ENCODE data around the gene CLTA. TPM values are rescaled to one million over a fixed set of nuclear protein-coding genes. Genes with fewer than 3 reads are reported as not detected.

The CLTA gene
- total and polyA plus RNA-seq, 2 donors (not counting 1 experiment from before 2014, with no cell fraction given): 32.3 to 71.0 TPM

DNA sequence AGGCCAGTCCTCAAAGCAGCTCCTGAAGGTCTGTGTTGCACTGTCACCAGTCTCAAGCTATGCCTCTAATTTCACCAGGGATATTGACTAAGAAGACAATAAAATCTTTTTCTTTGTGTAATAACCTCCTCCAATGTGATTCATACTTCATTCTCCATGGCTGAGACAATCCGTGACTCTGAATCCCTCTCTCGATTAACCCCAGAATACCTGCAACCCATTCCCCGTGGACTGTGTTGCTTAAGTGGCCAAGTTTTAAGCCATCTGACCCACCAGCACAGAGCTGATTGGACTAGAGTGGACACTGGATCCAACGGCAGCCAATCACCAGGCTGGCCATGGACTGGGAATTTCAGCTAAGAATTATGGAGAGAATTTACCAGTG lies 26.9 kb upstream of the CLTA start:
- peaks cover 3% of the 10 kb centered on the region for H3K4me1 Mint-ChIP-seq
- 100% methylated on average over 4 of the region's 4 CpGs for WGBS (ENCODE audit: insufficient coverage)
- intact Hi-C loops (cut with micrococcal nuclease): loop anchor here (10.0 kb wide), 1 partner anchor 129 kb away; the partner anchor contains the start of gene RECK

DNA sequence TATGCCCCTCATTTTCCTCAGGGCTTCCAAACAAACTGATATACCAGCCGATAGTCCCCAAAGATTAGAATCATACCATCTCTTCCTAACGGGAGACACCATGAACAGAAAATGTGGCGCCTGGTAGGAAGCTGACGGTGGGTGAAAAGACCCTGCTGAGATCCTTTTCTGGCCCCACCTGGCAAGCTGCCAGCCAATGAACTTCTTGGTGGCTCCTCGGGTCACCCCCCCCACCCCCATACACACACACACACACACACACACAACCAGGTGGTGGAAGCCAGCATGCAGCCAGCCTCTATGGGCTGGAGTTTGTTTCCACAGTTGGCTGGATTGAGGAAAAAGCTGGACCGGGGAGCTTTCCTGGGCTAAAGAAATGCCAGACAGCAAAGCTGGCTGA lies 26.3 kb upstream of the CLTA start:
- CTCF ChIA-PET: interaction anchor here (0.5 to 8.2 kb wide), 14 partner anchors 10 to 141 kb away, joined by 3 to 435 read pairs (median 8); partner anchors contain the start of genes CLTA and GLIPR2
- H3K4me3 ChIP-seq (ENCODE audit: control extremely low read depth in 1 of 5, extremely low read depth in 1 of 5, insufficient read depth in 1 of 5, low read depth in 2 of 5, low read length in 4 of 5): no peak overlapping the region
- no peak for ATAC-seq (ENCODE audit: low read depth)
- peaks cover 0 to 10% of the 10 kb centered on the region in 2 donors for H3K4me1 ChIP-seq (ENCODE audit: control insufficient read depth in 2 of 2, insufficient read depth in 2 of 2, low read length in 2 of 2)
- DNase-seq: no peak
- Mint-ChIP-seq H3K27me3 (no peaks in the 10 kb centered on the region), H3K27ac (no peak overlapping the region), H3K4me1 (peaks cover 3% of the 10 kb centered on the region), H3K9me3 (ENCODE audit: insufficient read depth) (no peaks in the 10 kb centered on the region), H3K4me3 (no peak overlapping the region)
- intact Hi-C loops (cut with micrococcal nuclease): loop anchor here (10.0 kb wide), 1 partner anchor 130 kb away; the partner anchor contains the start of gene RECK
- H3K9ac ChIP-seq (ENCODE audit: low read length): no peak overlapping the region
- no peaks in the 10 kb centered on the region for H3K36me3 ChIP-seq (replicated peaks in 1 of 2; ENCODE audit: control extremely low read depth in 1 of 2, control insufficient read depth in 1 of 2, extremely low read depth in 1 of 2, insufficient read depth in 2 of 2, low read length in 1 of 2)
- no peak overlapping the region for H3K27ac ChIP-seq (ENCODE audit: low read length in 2 of 2)
- H3K9me3 ChIP-seq (ENCODE audit: control extremely low read depth in 1 of 3, control insufficient read depth in 2 of 3, insufficient read depth in 1 of 3, low read length in 2 of 3): no peaks in the 10 kb centered on the region
- TF ChIP-seq, protein P1, sequence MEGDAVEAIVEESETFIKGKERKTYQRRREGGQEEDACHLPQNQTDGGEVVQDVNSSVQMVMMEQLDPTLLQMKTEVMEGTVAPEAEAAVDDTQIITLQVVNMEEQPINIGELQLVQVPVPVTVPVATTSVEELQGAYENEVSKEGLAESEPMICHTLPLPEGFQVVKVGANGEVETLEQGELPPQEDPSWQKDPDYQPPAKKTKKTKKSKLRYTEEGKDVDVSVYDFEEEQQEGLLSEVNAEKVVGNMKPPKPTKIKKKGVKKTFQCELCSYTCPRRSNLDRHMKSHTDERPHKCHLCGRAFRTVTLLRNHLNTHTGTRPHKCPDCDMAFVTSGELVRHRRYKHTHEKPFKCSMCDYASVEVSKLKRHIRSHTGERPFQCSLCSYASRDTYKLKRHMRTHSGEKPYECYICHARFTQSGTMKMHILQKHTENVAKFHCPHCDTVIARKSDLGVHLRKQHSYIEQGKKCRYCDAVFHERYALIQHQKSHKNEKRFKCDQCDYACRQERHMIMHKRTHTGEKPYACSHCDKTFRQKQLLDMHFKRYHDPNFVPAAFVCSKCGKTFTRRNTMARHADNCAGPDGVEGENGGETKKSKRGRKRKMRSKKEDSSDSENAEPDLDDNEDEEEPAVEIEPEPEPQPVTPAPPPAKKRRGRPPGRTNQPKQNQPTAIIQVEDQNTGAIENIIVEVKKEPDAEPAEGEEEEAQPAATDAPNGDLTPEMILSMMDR (IDR thresholded peaks at IDR 0.05): no peak
- TF ChIP-seq EZH2 (IDR thresholded peaks at IDR 0.05; ENCODE audit: borderline replicate concordance, insufficient read depth, low read depth, low read length, poor library complexity, severe bottlenecking): no peak
- no peaks in the 10 kb centered on the region for H3K27me3 ChIP-seq (replicated peaks in 1 of 4; ENCODE audit: control extremely low read depth in 1 of 4, control insufficient read depth in 3 of 4, insufficient read depth in 4 of 4, low read length in 3 of 4)
- no peak overlapping the region for H2AFZ ChIP-seq (ENCODE audit: insufficient read depth, low read depth, low read length, poor library complexity, severe bottlenecking)
- H3K4me2 ChIP-seq (replicated peaks; ENCODE audit: low read depth, low read length, poor library complexity, severe bottlenecking): no peak overlapping the region
- WGBS (ENCODE audit: insufficient coverage): 92% methylated on average over 5 of the region's 6 CpGs
- no peaks in the 10 kb centered on the region for H3K79me2 ChIP-seq (ENCODE audit: control insufficient read depth, insufficient read depth, low read length)
- POLR2A ChIA-PET: interaction anchor here (0.6 to 0.7 kb wide), 2 partner anchors 57 to 59 kb away, joined by 5 to 6 read pairs; no protein-coding TSS in a partner anchor
- no peaks in the 10 kb centered on the region for H4K20me1 ChIP-seq (ENCODE audit: control insufficient read depth, insufficient read depth, low read length, poor library complexity, severe bottlenecking)

More for the DNA sequence above, 26.9 kb upstream of the CLTA start:
- no peak for DNase-seq
- no peak overlapping the region for H3K27ac Mint-ChIP-seq
- H3K27me3 Mint-ChIP-seq: no peaks in the 10 kb centered on the region
- no peak for ATAC-seq (ENCODE audit: low read depth)
- H3K9me3 Mint-ChIP-seq (ENCODE audit: insufficient read depth): no peaks in the 10 kb centered on the region
- no peaks in the 10 kb centered on the region for H4K20me1 ChIP-seq (ENCODE audit: control insufficient read depth, insufficient read depth, low read length, poor library complexity, severe bottlenecking)
- no peak for TF ChIP-seq EZH2 (IDR thresholded peaks at IDR 0.05; ENCODE audit: borderline replicate concordance, insufficient read depth, low read depth, low read length, poor library complexity, severe bottlenecking)
- TF ChIP-seq, protein P1 (IDR thresholded peaks at IDR 0.05): no peak
- H3K9ac ChIP-seq (ENCODE audit: low read length): no peak overlapping the region
- H3K4me3 Mint-ChIP-seq: no peak overlapping the region
- no peak overlapping the region for H3K4me3 ChIP-seq (ENCODE audit: control extremely low read depth in 1 of 5, extremely low read depth in 1 of 5, insufficient read depth in 1 of 5, low read depth in 2 of 5, low read length in 4 of 5)
- POLR2A ChIA-PET: no interaction called here
- H3K4me1 ChIP-seq (ENCODE audit: control insufficient read depth in 2 of 2, insufficient read depth in 2 of 2, low read length in 2 of 2): peaks cover 0 to 10% of the 10 kb centered on the region in 2 donors
- no peak overlapping the region for H2AFZ ChIP-seq (ENCODE audit: insufficient read depth, low read depth, low read length, poor library complexity, severe bottlenecking)
- H3K79me2 ChIP-seq (ENCODE audit: control insufficient read depth, insufficient read depth, low read length): no peaks in the 10 kb centered on the region
- no peaks in the 10 kb centered on the region for H3K36me3 ChIP-seq (replicated peaks in 1 of 2; ENCODE audit: control extremely low read depth in 1 of 2, control insufficient read depth in 1 of 2, extremely low read depth in 1 of 2, insufficient read depth in 2 of 2, low read length in 1 of 2)
- no peaks in the 10 kb centered on the region for H3K27me3 ChIP-seq (replicated peaks in 1 of 4; ENCODE audit: control extremely low read depth in 1 of 4, control insufficient read depth in 3 of 4, insufficient read depth in 4 of 4, low read length in 3 of 4)
- no peak overlapping the region for H3K27ac ChIP-seq (ENCODE audit: low read length in 2 of 2)
- H3K4me2 ChIP-seq (replicated peaks; ENCODE audit: low read depth, low read length, poor library complexity, severe bottlenecking): no peak overlapping the region
- no peaks in the 10 kb centered on the region for H3K9me3 ChIP-seq (ENCODE audit: control extremely low read depth in 1 of 3, control insufficient read depth in 2 of 3, insufficient read depth in 1 of 3, low read length in 2 of 3)
- CTCF ChIA-PET: interaction anchor here (0.9 to 8.2 kb wide), 12 partner anchors 9 to 140 kb away, joined by 3 to 435 read pairs (median 9); partner anchors contain the start of genes CLTA and GLIPR2

Measured in B cell (primary cell).